ENCODE measurements around the gene RARG. TPM values are rescaled to one million over a fixed set of nuclear protein-coding genes. Genes with fewer than 3 reads are reported as not detected.

Gene RARG
- total and polyA plus RNA-seq, 2 of the 8 experiments (the other 6 are each of a cell fraction or from before 2014, with no cell fraction given): 68.6 to 68.9 TPM

DNA sequence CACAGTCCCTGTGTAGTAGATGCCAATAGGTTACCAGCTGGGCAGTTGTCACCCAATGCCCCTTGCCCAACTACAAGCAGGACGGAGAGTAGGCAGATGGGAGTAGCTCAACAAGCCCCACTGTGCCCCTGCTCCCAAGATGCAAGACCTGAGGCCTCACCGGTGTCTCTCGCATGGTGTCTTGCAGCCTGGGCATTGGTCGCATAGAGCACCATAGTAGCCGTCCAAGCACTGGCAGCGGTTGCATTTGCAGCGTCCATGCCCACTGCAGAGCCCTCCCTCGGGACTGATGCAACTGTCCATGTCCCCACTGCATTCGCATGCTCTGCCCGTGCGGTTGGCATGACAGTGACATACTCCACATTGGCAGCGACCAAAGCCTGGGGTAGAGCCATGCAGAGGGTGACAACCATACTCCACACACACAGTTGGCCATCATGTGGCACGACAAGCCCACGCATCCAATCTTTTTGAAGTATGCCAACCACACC, 39.4 kb downstream of the RARG start:
- Histone ChIP-seq H3K79me2 (ENCODE audit: control insufficient read depth in 1 of 2, insufficient read depth in 2 of 2, low read length in 2 of 2) (no peaks in the 10 kb centered on the region), H4K91ac (replicated peaks; ENCODE audit: insufficient read length, low read length) (no peak overlapping the region), H3K79me1 (ENCODE audit: low read depth, low read length) (no peaks in the 10 kb centered on the region), H3K27me3 (replicated peaks in 1 of 4; ENCODE audit: control insufficient read depth in 3 of 4, extremely low read depth in 1 of 4, insufficient read depth in 3 of 4, low read length in 3 of 4) (peaks cover 2 to 23% (median 9%) of the 10 kb centered on the region in 4 experiments), H2BK120ac (replicated peaks; ENCODE audit: low read depth, low read length) (no peak overlapping the region), H4K8ac (ENCODE audit: extremely low read depth, insufficient read depth, low read length) (no peak overlapping the region), H4K20me1 (replicated peaks in 1 of 2; ENCODE audit: control insufficient read depth in 1 of 2, insufficient read depth in 2 of 2, low read length in 2 of 2) (peaks cover 2 to 9% of the 10 kb centered on the region in 2 experiments), H3K23me2 (ENCODE audit: low read depth, low read length) (no peaks in the 10 kb centered on the region; the same call in 1 of the 2 replicates), H3K4ac (replicated peaks; ENCODE audit: insufficient read length, low read depth, low read length) (no peak overlapping the region), H2BK5ac (ENCODE audit: low read depth, low read length) (no peak overlapping the region; the same call in 1 of the 2 replicates), H3K18ac (ENCODE audit: extremely low read depth, low read length) (no peak overlapping the region), H3K9me3 (ENCODE audit: insufficient read depth in 2 of 2, low read depth in 1 of 2, low read length in 1 of 2) (no peaks in the 10 kb centered on the region), H2BK15ac (ENCODE audit: low read length) (no peak overlapping the region), H3K4me1 (replicated peaks in 1 of 4; ENCODE audit: control insufficient read depth in 3 of 4, insufficient read depth in 4 of 4, low read length in 3 of 4) (peaks cover 0 to 6% (median 3%) of the 10 kb centered on the region in 4 experiments; a peak in 5 of 7 replicates), H3K56ac (replicated peaks; ENCODE audit: insufficient read length, low read depth, low read length) (no peak overlapping the region), H3K4me3 (ENCODE audit: extremely low read depth in 1 of 4, insufficient read depth in 2 of 4, low read depth in 3 of 4, low read length in 4 of 4) (no peak overlapping the region), H3K23ac (ENCODE audit: insufficient read length) (no peak overlapping the region), H3K4me2 (ENCODE audit: insufficient read depth in 1 of 2, low read depth in 2 of 2, low read length in 2 of 2) (no peak overlapping the region), H3K14ac (ENCODE audit: insufficient read length) (no peak overlapping the region), H2BK20ac (ENCODE audit: low read length) (no peak overlapping the region), H4K5ac (ENCODE audit: insufficient read length, low read depth, low read length) (no peak overlapping the region), H3K9ac (replicated peaks in 1 of 4; ENCODE audit: extremely low read depth in 1 of 4, low read depth in 3 of 4, low read length in 3 of 4) (no peak overlapping the region), H3K36me3 (ENCODE audit: control insufficient read depth in 2 of 4, insufficient read depth in 4 of 4, low read length in 3 of 4) (peaks cover 0 to 10% (median 2%) of the 10 kb centered on the region in 4 experiments; a peak in 4 of 8 replicates), H2BK12ac (ENCODE audit: low read depth, low read length) (no peak overlapping the region), H2AK5ac (ENCODE audit: low read depth, low read length) (no peak overlapping the region), H2AFZ (ENCODE audit: low read length) (no peak overlapping the region), H3K27ac (ENCODE audit: low read depth, low read length) (no peak overlapping the region)
- CTCF ChIA-PET (ENCODE audit: partially characterized antibody): interaction anchor here (1.1 to 7.7 kb wide), 6 partner anchors 12 to 126 kb away, joined by 3 to 99 read pairs (median 16); partner anchors contain the start of genes CSAD and ZNF740
- no peak for DNase-seq (ENCODE audit: low read depth in 1 of 2, low spot score in 2 of 2)
- POLR2A ChIA-PET (ENCODE audit: partially characterized antibody): interaction anchor here (0.8 to 2.0 kb wide), 9 partner anchors 9 to 308 kb away, joined by 3 to 7 read pairs (median 3); partner anchors contain the start of genes AAAS, IGFBP6 and TARBP2
- WGBS, 2 experiments (ENCODE audit: extremely low coverage in 1 of 2, insufficient coverage in 1 of 2, insufficient read length in 1 of 2, insufficient replicate concordance in 2 of 2, low coverage in 1 of 2, low lambda C conversion rate in 2 of 2, missing lambda C conversion rate in 1 of 2): 85% methylated on average over 14 of the region's 14 CpGs; no CpG with 5 or more reads in 1 of the 2 experiments
- no peak for FAIRE-seq
- TF ChIP-seq, protein P1, sequence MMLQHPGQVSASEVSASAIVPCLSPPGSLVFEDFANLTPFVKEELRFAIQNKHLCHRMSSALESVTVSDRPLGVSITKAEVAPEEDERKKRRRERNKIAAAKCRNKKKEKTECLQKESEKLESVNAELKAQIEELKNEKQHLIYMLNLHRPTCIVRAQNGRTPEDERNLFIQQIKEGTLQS (IDR thresholded peaks at IDR 0.05; ENCODE audit: insufficient read depth, low read depth, low read length): no peak
- TF ChIP-seq, protein P2, sequence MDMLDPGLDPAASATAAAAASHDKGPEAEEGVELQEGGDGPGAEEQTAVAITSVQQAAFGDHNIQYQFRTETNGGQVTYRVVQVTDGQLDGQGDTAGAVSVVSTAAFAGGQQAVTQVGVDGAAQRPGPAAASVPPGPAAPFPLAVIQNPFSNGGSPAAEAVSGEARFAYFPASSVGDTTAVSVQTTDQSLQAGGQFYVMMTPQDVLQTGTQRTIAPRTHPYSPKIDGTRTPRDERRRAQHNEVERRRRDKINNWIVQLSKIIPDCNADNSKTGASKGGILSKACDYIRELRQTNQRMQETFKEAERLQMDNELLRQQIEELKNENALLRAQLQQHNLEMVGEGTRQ (IDR thresholded peaks at IDR 0.05; ENCODE audit: low read length): no peak
- TF ChIP-seq RNF2 (IDR thresholded peaks at IDR 0.05; ENCODE audit: borderline replicate concordance, low read depth, low read length, missing control alignments, poor library complexity, severe bottlenecking): no peak
- no peak for TF ChIP-seq RFX5 (IDR thresholded peaks at IDR 0.05; ENCODE audit: borderline replicate concordance, low read depth, low read length)
- TF ChIP-seq RBBP5 (IDR thresholded peaks at IDR 0.05; ENCODE audit: borderline replicate concordance, low read depth, low read length): no peak
- no peak for TF ChIP-seq BRCA1 (IDR thresholded peaks at IDR 0.05; ENCODE audit: low read depth, low read length)
- TF ChIP-seq SAP30 (IDR thresholded peaks at IDR 0.05; ENCODE audit: insufficient read depth, insufficient replicate concordance, low read length): no peak
- no peak for TF ChIP-seq TAF1 (IDR thresholded peaks at IDR 0.05; ENCODE audit: low read depth, low read length)
- no peak for TF ChIP-seq CTBP2 (IDR thresholded peaks at IDR 0.05; ENCODE audit: borderline replicate concordance, insufficient read depth, insufficient read length, low read length)
- TF ChIP-seq GTF2F1 (IDR thresholded peaks at IDR 0.05; ENCODE audit: borderline replicate concordance, low read depth, low read length): no peak
